ENCODE data around the gene TMEM184A.
"Not testable (repeated sequence)": the region's sequence is repeated elsewhere in the genome, so short reads cannot be mapped to it uniquely, and the experiment has no call there.

Gene TMEM184A

GRCh38 chr7:1516586-1517251, 39.3 kb downstream of the TMEM184A start:
- DNase-seq: no peak

- DNase-seq: not testable (repeated sequence)
Measured at GRCh38 chr7:1515509-1515967, 40.5 kb downstream of the TMEM184A start.

GRCh38 chr7:1514995-1515401, 41.0 kb downstream of the TMEM184A start:
- DNase-seq: no peak

- no peak for DNase-seq
Measured at GRCh38 chr7:1514407-1514806, 41.6 kb downstream of the TMEM184A start.

- no peak for DNase-seq
Measured at GRCh38 chr7:1513657-1514095, 42.3 kb downstream of the TMEM184A start.

GRCh38 chr7:1512781-1513656, 43.0 kb downstream of the TMEM184A start:
- peak; percentile 63 for DNase-seq

GRCh38 chr7:1511444-1512422, 44.3 kb downstream of the TMEM184A start:
- DNase-seq: no peak

- DNase-seq: no peak
Measured at GRCh38 chr7:1510780-1511154, 45.2 kb downstream of the TMEM184A start.

- no peak for DNase-seq
Measured at GRCh38 chr7:1509226-1509625, 46.8 kb downstream of the TMEM184A start.

GRCh38 chr7:1508277-1508758, 47.7 kb downstream of the TMEM184A start:
- DNase-seq: no peak

- DNase-seq: no peak
Measured at GRCh38 chr7:1505731-1506550, 50.1 kb downstream of the TMEM184A start.

- DNase-seq: peak; percentile 92
Measured at GRCh38 chr7:1503816-1504775, 51.9 kb downstream of the TMEM184A start, which contains the start of gene INTS1. Gene INTS1, minus strand, starts transcription at chr7:1504389. Its CDS starts 429 bp downstream, at chr7:1503960.

GRCh38 chr7:1503390-1503789, 52.6 kb downstream of the TMEM184A start:
- no peak for DNase-seq

GRCh38 chr7:1502845-1503244, 53.2 kb downstream of the TMEM184A start:
- DNase-seq: no peak

- no peak for DNase-seq
Measured at GRCh38 chr7:1501487-1502270, 54.3 kb downstream of the TMEM184A start.

GRCh38 chr7:1500064-1500807, 55.8 kb downstream of the TMEM184A start:
- no peak for DNase-seq

- DNase-seq: no peak
Measured at GRCh38 chr7:1499367-1500029, 56.5 kb downstream of the TMEM184A start.
